Esophagus squamous epithelium (tissue), 4 donors: ENCODE data around the gene PNP.

Experiments used
- POLR2A ChIP-seq, 4 donors: fragments of 450-650 bp; IDR thresholded peaks; one replicate each; pipeline ENCODE4 v1.6.1; 2017; ENCODE audit warnings: antibody characterized with exemption in 4 of 4, mild to moderate bottlenecking in 4 of 4, moderate library complexity in 3 of 4
- TF ChIP-seq, protein P1 (sequence below), 6 experiments: fragments of 450-650 bp in 4 of 6; fragments of 200-600 bp in 2 of 6; sonication (generic) in 2 of 6; IDR thresholded peaks; one replicate each; pipeline ENCODE4 v1.5.1; 2016 to 2019; ENCODE audit warnings: antibody characterized with exemption in 6 of 6, mild to moderate bottlenecking in 4 of 6, moderate library complexity in 4 of 6

DNA sequence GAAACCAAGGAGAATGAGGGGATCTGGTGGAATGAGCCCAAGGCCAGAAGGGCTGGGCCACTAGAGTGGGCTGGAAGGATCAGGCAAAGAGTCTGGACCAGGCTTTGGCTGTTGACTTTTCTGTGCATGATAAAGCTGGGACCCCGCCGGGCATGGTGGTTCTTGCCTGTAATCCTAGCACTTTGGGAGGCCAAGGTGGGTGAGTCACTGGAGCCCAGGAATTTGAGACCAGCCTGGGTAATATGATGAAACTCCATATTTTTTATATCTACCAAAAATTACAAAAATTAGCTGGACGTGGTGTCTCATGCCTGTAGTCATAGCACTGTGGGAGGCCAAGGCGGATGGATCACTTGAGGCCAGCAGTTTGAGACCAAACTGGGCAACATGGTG lies 32.8 kb upstream of the PNP start:
- TF ChIP-seq, protein P1, sequence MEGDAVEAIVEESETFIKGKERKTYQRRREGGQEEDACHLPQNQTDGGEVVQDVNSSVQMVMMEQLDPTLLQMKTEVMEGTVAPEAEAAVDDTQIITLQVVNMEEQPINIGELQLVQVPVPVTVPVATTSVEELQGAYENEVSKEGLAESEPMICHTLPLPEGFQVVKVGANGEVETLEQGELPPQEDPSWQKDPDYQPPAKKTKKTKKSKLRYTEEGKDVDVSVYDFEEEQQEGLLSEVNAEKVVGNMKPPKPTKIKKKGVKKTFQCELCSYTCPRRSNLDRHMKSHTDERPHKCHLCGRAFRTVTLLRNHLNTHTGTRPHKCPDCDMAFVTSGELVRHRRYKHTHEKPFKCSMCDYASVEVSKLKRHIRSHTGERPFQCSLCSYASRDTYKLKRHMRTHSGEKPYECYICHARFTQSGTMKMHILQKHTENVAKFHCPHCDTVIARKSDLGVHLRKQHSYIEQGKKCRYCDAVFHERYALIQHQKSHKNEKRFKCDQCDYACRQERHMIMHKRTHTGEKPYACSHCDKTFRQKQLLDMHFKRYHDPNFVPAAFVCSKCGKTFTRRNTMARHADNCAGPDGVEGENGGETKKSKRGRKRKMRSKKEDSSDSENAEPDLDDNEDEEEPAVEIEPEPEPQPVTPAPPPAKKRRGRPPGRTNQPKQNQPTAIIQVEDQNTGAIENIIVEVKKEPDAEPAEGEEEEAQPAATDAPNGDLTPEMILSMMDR (IDR thresholded peaks at IDR 0.05) = no peak
- no peak for TF ChIP-seq POLR2A (IDR thresholded peaks at IDR 0.05)
